ACC112 (cell line): ENCODE data around the gene CEMIP2.

Experiments used
- H2AFZ ChIP-seq: fragments of 200-600 bp; sonication (generic); one replicate; pipeline ENCODE4 v1.6.0; 2017; ENCODE audit warnings: antibody characterized with exemption, low read length; ENCODE audit not compliant: unreplicated experiment
- H3K27ac ChIP-seq: fragments of 200-600 bp; sonication (generic); 2 replicates; pipeline ENCODE4 v1.5.1; 2014; ENCODE audit warnings: low read depth, mild to moderate bottlenecking, antibody characterized with exemption, low read length, moderate library complexity
- H3K27me3 ChIP-seq: fragments of 200-600 bp; sonication (generic); 2 replicates; pipeline ENCODE4 v1.6.1; 2014; ENCODE audit warnings: mild to moderate bottlenecking, antibody characterized with exemption, low read length, moderate library complexity, mixed read lengths; ENCODE audit not compliant: insufficient read depth
- H3K36me3 ChIP-seq: fragments of 200-600 bp; sonication (generic); 2 replicates; pipeline ENCODE4 v1.6.1; 2016; ENCODE audit warnings: mild to moderate bottlenecking, antibody characterized with exemption, low read length, moderate library complexity, mixed read lengths; ENCODE audit not compliant: insufficient read depth
- H3K4me1 ChIP-seq: fragments of 200-600 bp; sonication (generic); one replicate; pipeline ENCODE4 v1.6.1; 2016; ENCODE audit warnings: low read length, mixed read lengths; ENCODE audit not compliant: insufficient read depth, unreplicated experiment, control insufficient read depth
- H3K4me3 ChIP-seq: fragments of 200-600 bp; sonication (generic); 2 replicates; pipeline ENCODE4 v1.5.1; 2014; ENCODE audit warnings: mild to moderate bottlenecking, low read depth, low read length
- H3K79me2 ChIP-seq: fragments of 200-600 bp; sonication (generic); one replicate; pipeline ENCODE4 v1.6.0; 2016; ENCODE audit warnings: low read length; ENCODE audit not compliant: control insufficient read depth, unreplicated experiment, insufficient read depth

The CEMIP2 gene

GRCh38 chr9:71797266-71797665 lies 29.0 kb upstream of the CEMIP2 start:
- Histone ChIP-seq H2AFZ (no peak overlapping the region), H3K4me3 (no peak overlapping the region), H3K36me3 (no peaks in the 10 kb centered on the region), H3K27me3 (no peaks in the 10 kb centered on the region), H3K4me1 (no peaks in the 10 kb centered on the region), H3K79me2 (no peaks in the 10 kb centered on the region), H3K27ac (no peak overlapping the region)

DNA sequence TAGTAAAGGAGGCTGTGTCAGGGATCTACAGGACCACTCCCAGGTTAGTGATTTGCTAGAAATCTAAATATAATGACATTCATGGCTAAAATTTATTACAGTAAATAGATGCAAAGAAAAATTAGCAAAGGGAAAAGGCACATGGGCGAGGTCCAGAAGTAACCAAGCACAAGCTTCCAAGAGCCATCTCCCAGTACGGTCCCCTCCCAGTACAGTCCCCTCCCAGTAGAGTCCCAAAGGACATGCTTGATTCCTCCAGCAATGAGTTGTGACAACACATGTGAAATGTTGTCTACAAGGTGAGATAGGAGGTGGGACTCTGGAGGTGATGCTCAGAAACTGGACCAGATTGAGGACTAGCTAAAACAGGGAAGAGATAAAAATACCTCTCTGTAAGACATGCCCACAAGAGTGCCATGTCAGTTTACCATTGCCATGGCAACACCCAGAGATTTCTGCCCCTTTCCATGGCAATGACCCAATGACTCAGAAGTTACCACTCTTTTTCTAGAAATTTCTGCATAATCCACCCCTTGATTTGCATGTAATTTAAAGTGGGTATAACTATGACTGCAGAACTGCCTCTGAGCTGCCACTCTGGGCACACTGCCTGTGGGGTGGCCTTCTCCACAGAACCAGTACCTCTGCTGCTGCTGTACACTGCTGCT lies 27.9 kb upstream of the CEMIP2 start:
- Histone ChIP-seq H3K4me1 (no peaks in the 10 kb centered on the region), H3K4me3 (no peak overlapping the region), H3K27me3 (no peaks in the 10 kb centered on the region), H3K79me2 (no peaks in the 10 kb centered on the region), H2AFZ (no peak overlapping the region), H3K27ac (no peak overlapping the region), H3K36me3 (no peaks in the 10 kb centered on the region)

DNA sequence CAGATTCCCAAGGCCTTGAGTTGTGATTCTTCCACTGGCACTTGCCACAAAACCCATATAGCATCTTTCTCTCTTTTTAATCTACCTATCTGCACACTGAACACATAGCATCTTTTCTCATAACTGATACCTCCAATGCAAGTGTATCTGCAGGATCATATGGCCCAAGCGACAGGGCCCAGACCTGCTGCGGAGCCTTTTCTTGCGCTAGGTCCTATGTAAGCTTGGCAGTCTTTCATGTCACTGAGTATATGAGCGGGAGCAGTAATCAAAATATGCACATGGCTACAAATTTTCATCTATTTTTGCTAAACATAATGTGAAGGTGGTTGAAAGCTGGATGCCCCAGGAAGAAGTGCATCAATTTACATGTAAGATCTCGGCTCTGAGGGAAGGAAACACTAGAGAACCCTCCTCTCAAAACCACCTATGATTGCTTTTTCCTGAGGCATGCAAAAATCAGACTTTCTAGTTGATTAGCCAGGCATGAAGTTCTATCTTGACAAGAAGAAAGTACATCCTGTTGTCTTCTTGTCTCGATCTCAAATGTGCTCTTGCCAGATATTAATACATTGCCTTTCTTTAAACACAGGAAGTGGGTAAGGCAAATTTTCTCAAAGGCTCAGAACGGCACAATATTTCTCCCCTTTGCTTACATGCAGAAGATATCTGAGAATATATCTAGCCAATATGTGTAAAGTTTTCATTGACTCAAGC lies 26.9 kb upstream of the CEMIP2 start:
- no peaks in the 10 kb centered on the region for H3K79me2 ChIP-seq
- no peaks in the 10 kb centered on the region for H3K4me1 ChIP-seq
- no peaks in the 10 kb centered on the region for H3K27me3 ChIP-seq
- no peaks in the 10 kb centered on the region for H3K36me3 ChIP-seq
- H2AFZ ChIP-seq = no peak overlapping the region
- H3K27ac ChIP-seq = no peak overlapping the region
- H3K4me3 ChIP-seq = no peak overlapping the region

GRCh38 chr9:71793386-71794105 lies 25.2 kb upstream of the CEMIP2 start:
- no peak overlapping the region for H3K27ac ChIP-seq
- H3K36me3 ChIP-seq = no peaks in the 10 kb centered on the region
- H3K4me1 ChIP-seq = no peaks in the 10 kb centered on the region
- H3K79me2 ChIP-seq = no peaks in the 10 kb centered on the region
- no peak overlapping the region for H3K4me3 ChIP-seq
- H2AFZ ChIP-seq = no peak overlapping the region
- no peaks in the 10 kb centered on the region for H3K27me3 ChIP-seq

GRCh38 chr9:71791875-71792274 lies 23.6 kb upstream of the CEMIP2 start:
- Histone ChIP-seq H3K4me3 (no peak overlapping the region), H3K4me1 (no peaks in the 10 kb centered on the region), H3K27ac (no peak overlapping the region), H3K27me3 (no peaks in the 10 kb centered on the region), H2AFZ (no peak overlapping the region), H3K36me3 (no peaks in the 10 kb centered on the region), H3K79me2 (no peaks in the 10 kb centered on the region)

- H2AFZ ChIP-seq = no peak overlapping the region
- no peaks in the 10 kb centered on the region for H3K4me1 ChIP-seq
- H3K4me3 ChIP-seq = no peak overlapping the region
- H3K79me2 ChIP-seq = no peaks in the 10 kb centered on the region
- H3K36me3 ChIP-seq = no peaks in the 10 kb centered on the region
- H3K27ac ChIP-seq = no peak overlapping the region
- no peaks in the 10 kb centered on the region for H3K27me3 ChIP-seq
Observed at GRCh38 chr9:71790296-71790695, 22.0 kb upstream of the CEMIP2 start.

DNA sequence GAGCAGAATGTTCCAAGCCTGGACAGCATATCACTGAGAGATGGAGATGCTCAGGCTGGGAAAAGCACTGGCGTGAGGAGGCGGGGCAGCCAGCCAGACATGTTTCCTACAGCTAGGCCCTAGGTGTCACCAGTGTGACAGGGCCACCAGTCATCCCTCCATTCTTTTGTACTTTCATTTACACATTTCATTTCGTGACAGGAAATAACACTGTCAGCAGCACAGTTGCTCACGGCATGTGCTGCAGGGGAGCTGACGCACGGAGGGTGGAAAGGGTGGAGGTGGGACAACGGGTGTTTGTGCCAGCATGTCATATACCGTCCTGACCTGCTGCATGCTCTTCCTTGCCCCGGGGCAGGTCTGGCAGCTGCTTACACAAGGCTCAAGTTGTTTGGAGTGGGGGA lies 14.8 kb upstream of the CEMIP2 start:
- Histone ChIP-seq H3K4me1 (no peaks in the 10 kb centered on the region), H2AFZ (no peak overlapping the region), H3K4me3 (no peak overlapping the region), H3K27ac (no peak overlapping the region), H3K79me2 (no peaks in the 10 kb centered on the region), H3K36me3 (no peaks in the 10 kb centered on the region), H3K27me3 (no peaks in the 10 kb centered on the region)

DNA sequence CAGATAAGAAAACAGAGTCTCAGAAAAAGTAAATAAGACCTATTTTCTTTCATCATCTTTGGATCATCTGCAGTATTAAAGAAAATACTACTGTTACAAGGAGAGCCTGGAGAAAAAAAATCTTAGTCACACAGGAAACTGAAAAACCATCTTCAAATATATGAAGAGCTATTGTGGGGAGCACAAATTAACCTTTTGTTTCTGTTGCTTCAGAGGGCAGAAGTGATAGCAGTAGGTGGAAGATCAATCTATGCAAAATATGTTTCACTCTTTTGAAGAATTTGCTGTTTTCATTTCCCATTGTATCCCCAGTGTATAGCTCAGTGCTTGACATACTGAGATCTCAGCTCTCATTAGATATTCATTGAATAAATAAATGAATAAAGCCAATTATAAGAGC lies 13.1 kb upstream of the CEMIP2 start:
- no peak overlapping the region for H3K27ac ChIP-seq
- H3K27me3 ChIP-seq = no peaks in the 10 kb centered on the region
- H3K79me2 ChIP-seq = no peaks in the 10 kb centered on the region
- H3K36me3 ChIP-seq = no peaks in the 10 kb centered on the region
- H3K4me3 ChIP-seq = no peak overlapping the region
- no peak overlapping the region for H2AFZ ChIP-seq
- no peaks in the 10 kb centered on the region for H3K4me1 ChIP-seq

GRCh38 chr9:71780953-71781352 lies 12.6 kb upstream of the CEMIP2 start:
- no peak overlapping the region for H3K4me3 ChIP-seq
- H3K79me2 ChIP-seq = no peaks in the 10 kb centered on the region
- H3K4me1 ChIP-seq = no peaks in the 10 kb centered on the region
- no peaks in the 10 kb centered on the region for H3K27me3 ChIP-seq
- H3K27ac ChIP-seq = no peak overlapping the region
- H2AFZ ChIP-seq = no peak overlapping the region
- H3K36me3 ChIP-seq = no peaks in the 10 kb centered on the region

DNA sequence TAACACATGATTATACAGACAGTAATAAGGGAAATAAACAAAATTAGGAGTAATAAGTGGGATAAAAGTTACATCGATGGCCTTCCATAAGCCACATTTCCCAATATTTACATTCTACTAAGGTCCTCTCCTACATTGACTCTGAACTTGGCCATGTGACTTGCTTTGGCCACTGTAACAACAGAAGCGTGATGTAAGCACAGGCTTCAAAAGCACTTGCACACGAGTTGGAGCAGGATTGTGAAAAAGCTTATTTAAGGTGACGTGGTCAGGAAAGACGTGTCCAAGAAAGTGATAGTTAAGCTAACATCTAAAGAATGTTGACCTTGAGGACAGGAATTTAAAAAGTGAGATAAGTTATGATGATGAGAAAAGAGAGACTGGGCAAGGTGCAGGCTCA lies 9.8 kb upstream of the CEMIP2 start:
- H3K4me3 ChIP-seq = no peak overlapping the region
- no peak overlapping the region for H3K27ac ChIP-seq
- no peaks in the 10 kb centered on the region for H3K79me2 ChIP-seq
- no peaks in the 10 kb centered on the region for H3K36me3 ChIP-seq
- no peaks in the 10 kb centered on the region for H3K4me1 ChIP-seq
- no peaks in the 10 kb centered on the region for H3K27me3 ChIP-seq
- no peak overlapping the region for H2AFZ ChIP-seq

GRCh38 chr9:71774920-71775319 lies 6.6 kb upstream of the CEMIP2 start:
- Histone ChIP-seq H3K36me3 (no peaks in the 10 kb centered on the region), H3K79me2 (no peaks in the 10 kb centered on the region), H3K27me3 (no peaks in the 10 kb centered on the region), H3K27ac (no peak overlapping the region), H3K4me3 (no peak overlapping the region), H2AFZ (no peak overlapping the region), H3K4me1 (no peaks in the 10 kb centered on the region)
